ENCODE results near the gene DPAGT1.
"Not testable (repeated sequence)": the region's sequence is repeated elsewhere in the genome, so short reads cannot be mapped to it uniquely, and the experiment has no call there.

The DPAGT1 gene

DNA sequence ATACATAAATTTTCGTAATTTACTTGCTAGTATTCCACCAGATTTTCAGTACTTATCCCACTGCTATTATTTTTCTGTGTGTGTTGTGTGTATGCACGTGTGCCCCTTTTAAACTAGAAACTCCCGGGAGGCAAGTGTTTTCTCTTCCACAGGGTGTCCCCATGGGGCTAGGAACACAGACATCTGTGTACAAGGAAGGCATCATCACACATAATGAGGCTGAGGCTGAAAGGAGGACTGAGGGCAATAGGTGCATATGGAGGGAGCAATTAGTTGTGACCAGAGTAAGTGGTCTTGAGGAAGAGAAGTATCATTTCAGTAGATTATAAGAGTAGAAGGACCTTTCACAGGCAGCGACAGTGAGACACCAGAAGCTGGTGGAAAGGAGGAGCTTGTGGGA is 2.1 kb upstream of the DPAGT1 start:
- H3K4me3 ChIP-seq (ENCODE audit: low read depth, low read length) = no peak overlapping the region
- no peak for DNase-seq (ENCODE audit: low read depth)
- TF ChIP-seq, protein P1, sequence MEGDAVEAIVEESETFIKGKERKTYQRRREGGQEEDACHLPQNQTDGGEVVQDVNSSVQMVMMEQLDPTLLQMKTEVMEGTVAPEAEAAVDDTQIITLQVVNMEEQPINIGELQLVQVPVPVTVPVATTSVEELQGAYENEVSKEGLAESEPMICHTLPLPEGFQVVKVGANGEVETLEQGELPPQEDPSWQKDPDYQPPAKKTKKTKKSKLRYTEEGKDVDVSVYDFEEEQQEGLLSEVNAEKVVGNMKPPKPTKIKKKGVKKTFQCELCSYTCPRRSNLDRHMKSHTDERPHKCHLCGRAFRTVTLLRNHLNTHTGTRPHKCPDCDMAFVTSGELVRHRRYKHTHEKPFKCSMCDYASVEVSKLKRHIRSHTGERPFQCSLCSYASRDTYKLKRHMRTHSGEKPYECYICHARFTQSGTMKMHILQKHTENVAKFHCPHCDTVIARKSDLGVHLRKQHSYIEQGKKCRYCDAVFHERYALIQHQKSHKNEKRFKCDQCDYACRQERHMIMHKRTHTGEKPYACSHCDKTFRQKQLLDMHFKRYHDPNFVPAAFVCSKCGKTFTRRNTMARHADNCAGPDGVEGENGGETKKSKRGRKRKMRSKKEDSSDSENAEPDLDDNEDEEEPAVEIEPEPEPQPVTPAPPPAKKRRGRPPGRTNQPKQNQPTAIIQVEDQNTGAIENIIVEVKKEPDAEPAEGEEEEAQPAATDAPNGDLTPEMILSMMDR (IDR thresholded peaks at IDR 0.05; ENCODE audit: control insufficient read depth, extremely low read depth, insufficient read depth) = no peak

DNA sequence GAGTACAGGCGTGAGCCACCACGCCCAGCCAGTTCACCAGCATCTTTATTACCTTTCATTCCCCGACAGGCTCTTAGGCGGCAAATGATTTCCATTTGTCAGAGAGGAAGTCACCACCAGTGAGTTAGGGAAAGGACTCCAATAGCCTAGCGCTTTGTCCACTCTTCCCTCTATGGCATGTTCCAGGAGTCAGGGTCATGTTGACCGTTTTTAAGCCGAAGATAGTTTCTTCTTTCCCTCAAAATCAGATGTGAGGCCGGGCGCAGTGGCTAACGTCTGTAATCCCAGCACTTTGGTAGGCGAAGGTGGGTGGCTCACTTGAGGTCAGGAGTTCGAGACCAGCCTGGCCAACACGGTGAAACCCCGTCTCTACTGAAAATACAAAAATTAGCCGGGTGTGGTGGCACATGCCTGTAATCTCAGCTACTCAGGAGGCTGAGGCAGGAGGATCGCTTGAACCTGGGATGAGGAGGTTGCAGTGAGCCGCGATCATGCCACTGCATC is 1.6 kb upstream of the DPAGT1 start:
- H3K4me3 ChIP-seq (ENCODE audit: low read depth, low read length) = peak overlapping the region; percentile 82
- DNase-seq (ENCODE audit: low read depth) = not testable (repeated sequence)

DNA sequence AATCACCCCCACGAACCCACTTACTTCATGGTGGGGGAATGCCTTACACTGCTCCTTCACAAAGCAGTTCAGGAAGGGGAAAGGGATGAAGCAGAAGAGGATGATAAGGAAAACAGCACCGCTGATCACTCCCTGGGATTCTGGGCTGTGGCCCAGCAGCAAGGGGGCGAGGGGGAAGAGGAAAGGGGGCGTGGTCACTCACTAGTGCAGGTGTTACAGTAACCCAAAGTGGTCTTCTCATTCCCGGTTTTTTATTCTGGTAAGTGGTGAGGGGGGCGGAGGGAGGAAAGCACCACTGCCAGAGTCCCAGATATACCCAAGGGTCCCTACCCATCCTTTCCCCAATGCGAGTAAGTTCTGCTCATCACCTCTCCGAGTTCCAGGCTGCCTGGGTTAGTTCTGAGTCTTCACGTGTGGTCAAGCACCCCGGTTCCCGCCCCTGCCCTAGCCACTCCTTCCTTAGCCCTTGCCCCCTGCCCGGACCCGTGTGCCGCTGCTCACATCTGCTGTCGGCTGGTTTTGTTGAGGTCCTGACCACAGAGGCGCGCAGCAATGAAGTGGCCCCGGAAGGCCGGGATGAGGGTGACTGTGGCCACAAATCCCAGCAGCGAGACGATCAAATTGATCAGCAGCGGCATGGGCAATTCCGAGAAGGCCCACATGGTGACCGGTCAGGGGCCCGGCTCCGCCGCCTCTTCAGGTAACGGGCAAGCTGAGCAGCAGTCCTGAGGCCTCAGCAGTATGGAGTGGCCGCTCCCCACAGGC is 477 bp downstream of the DPAGT1 start:
- H3K4me3 ChIP-seq (ENCODE audit: low read depth, low read length) = peak overlapping the region; percentile 82
- TF ChIP-seq, protein P1 (IDR thresholded peaks at IDR 0.05; ENCODE audit: control insufficient read depth, extremely low read depth, insufficient read depth) = no peak
- no peak for DNase-seq (ENCODE audit: low read depth)

DNA sequence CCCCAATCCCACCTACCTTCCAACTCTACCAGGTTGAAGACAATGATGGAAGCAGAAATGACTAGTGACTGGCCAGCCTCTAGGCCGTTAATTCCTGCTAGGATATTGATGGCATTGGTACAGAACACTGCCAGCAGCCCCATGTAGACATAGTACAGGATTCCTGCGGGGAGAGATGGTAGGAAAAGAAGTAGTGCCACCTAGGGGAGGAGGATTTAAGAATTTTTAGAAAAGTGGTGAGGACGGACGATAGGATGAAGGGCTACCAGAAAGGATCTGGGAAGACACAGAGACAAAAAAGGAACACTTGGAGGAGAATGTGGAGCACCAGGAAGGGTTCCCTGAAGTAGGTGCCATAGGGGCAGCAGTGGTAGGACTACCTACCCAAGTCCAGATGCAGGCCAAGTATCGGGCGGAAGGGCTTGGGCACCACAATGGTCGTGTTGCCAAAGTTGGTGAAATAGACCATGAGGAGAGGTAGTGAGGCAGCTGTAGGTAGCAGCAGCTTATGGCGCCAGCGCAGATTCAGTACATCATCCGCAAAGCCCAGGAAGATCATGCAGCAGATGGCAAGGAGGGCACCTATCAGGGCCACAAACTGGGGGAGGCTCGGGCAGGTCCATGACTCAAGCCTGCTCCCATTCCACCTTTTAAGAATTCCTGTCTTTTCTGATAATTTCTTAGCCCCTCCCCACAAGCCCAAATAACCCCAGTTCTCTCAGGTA is 1.2 kb downstream of the DPAGT1 start:
- no peak for DNase-seq (ENCODE audit: low read depth)
- peak overlapping the region; percentile 82 for H3K4me3 ChIP-seq (ENCODE audit: low read depth, low read length)
- TF ChIP-seq, protein P1 (IDR thresholded peaks at IDR 0.05; ENCODE audit: control insufficient read depth, extremely low read depth, insufficient read depth) = peak; percentile 50

DNA sequence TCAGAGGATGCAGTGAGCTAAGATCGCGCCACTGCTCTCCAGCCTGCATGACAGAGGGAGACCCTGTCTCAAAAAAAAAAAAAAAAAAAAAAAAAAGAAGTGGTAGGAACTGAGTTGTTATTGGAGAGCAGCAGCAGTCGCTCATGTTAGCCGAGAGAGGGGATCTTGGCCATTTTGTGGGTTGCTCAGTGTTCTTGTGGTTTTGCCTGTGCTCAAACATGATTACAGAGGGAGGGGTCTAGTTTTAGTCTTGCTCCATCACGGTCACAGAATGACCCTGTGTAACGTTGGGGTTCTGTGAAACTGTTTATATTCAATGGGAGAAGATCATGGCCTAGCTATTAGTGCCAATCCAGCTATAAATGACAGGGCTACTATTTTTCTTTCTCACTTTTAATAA is 1.9 kb downstream of the DPAGT1 start:
- no peak overlapping the region for H3K4me3 ChIP-seq (ENCODE audit: low read depth, low read length)

DNA sequence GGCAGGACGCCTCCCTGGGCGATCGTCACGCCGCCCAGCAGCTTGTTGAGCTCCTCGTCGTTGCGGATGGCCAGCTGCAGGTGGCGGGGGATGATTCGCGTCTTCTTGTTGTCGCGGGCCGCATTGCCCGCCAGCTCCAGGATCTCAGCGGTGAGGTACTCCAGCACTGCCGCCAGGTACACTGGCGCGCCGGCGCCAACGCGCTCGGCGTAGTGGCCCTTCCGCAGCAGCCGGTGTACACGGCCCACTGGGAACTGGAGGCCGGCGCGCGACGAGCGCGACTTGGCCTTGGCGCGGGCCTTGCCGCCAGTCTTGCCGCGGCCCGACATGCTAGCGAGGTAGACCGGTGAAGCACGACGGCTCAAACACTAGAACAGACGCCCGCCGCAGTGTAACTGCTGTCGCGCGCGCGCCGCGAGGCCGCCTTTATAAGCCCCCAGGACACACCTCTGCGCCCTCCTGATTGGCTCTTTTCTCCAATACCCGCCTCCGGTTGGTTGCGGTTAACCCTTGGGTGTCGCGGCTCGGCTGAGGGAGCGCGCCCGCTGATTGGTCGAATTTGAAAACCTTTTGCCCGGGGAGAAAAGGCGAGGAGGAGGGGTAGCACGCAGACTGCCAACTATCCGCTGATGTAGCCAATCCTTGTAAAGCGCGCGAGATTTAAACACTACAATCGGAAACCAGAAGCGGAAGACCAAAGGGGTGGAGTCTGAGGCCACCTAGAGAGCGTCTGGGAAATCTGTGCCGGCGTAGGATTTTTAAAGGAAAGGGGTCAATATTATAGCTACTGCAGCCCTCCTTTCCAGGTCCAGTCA is 6.4 kb downstream of the DPAGT1 start:
- DNase-seq (ENCODE audit: low read depth) = peak; percentile 98
- TF ChIP-seq, protein P1 (IDR thresholded peaks at IDR 0.05; ENCODE audit: control insufficient read depth, extremely low read depth, insufficient read depth) = 0 out of 2 replicates have a peak, but pooled peaks have one; percentile 16
- H3K4me3 ChIP-seq (ENCODE audit: low read depth, low read length) = peak overlapping the region; percentile 70

More for the DNA sequence above, 1.9 kb downstream of the DPAGT1 start:
- DNase-seq (ENCODE audit: low read depth) = no peak
- TF ChIP-seq, protein P1 (IDR thresholded peaks at IDR 0.05; ENCODE audit: control insufficient read depth, extremely low read depth, insufficient read depth) = no peak

DNA sequence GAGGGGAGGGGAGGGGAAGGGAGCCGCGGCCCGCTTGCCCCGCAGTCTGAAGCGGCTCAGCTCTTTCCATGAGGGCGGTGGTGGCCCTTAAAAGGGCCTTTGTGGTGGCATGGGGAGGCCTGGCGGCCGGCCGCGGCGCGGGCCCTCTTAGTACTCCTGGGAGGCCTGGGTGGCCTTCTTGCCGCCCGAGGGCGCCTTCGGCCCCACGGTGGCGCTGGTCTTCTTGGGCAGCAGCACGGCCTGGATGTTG is 6.9 kb downstream of the DPAGT1 start:
- peak; percentile 62 for DNase-seq (ENCODE audit: low read depth)
- TF ChIP-seq, protein P1 (IDR thresholded peaks at IDR 0.05; ENCODE audit: control insufficient read depth, extremely low read depth, insufficient read depth) = peak; percentile 77
- H3K4me3 ChIP-seq (ENCODE audit: low read depth, low read length) = peak overlapping the region; percentile 70
